ENCODE data around the gene ZNF785.

GRCh38 chr16:30574678-30575077 lies 10.8 kb downstream of the ZNF785 start:
- TF ChIP-seq CTCF (IDR thresholded peaks at IDR 0.05; ENCODE audit: borderline replicate concordance, extremely low read depth, low read length, poor library complexity, severe bottlenecking) (no peak), EZH2 (IDR thresholded peaks at IDR 0.05; ENCODE audit: borderline replicate concordance, low read depth, low read length, severe bottlenecking) (no peak)
